ENCODE data around the gene TMEM132C. TPM values are rescaled to one million over a fixed set of nuclear protein-coding genes. Genes with fewer than 3 reads are reported as not detected.

TMEM132C gene
- total RNA-seq, 1 donor = not detected

DNA sequence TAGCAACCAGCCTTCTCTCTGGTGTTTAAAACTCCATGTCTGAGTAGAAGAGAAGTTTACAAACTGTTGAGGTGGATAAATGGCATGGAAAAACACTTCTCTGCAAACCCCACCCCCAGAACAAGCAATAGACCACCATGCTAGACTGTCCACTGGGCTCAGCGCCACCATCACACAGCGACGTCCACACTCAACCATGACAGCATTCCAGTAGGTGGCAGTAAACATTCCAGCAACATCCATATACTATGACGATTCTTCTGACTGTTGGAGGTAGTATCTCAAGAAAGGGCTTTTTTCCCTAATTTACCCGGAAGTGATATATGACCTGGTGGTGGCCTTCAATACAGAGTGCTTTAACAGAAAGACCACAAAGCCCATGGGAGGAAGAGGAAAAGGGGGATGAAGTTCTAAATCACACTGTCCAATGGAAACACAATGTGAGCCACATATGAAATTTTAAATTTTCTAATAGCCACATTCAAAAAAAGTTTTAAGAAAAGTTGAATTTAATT, 404.6 kb downstream of the TMEM132C start:
- no peak overlapping the region for H3K4me3 ChIP-seq (ENCODE audit: low read depth, low read length)
- TF ChIP-seq, protein P1, sequence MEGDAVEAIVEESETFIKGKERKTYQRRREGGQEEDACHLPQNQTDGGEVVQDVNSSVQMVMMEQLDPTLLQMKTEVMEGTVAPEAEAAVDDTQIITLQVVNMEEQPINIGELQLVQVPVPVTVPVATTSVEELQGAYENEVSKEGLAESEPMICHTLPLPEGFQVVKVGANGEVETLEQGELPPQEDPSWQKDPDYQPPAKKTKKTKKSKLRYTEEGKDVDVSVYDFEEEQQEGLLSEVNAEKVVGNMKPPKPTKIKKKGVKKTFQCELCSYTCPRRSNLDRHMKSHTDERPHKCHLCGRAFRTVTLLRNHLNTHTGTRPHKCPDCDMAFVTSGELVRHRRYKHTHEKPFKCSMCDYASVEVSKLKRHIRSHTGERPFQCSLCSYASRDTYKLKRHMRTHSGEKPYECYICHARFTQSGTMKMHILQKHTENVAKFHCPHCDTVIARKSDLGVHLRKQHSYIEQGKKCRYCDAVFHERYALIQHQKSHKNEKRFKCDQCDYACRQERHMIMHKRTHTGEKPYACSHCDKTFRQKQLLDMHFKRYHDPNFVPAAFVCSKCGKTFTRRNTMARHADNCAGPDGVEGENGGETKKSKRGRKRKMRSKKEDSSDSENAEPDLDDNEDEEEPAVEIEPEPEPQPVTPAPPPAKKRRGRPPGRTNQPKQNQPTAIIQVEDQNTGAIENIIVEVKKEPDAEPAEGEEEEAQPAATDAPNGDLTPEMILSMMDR (IDR thresholded peaks at IDR 0.05; ENCODE audit: insufficient read depth, low read length) = no peak
- no peak for DNase-seq (ENCODE audit: low read depth)

DNA sequence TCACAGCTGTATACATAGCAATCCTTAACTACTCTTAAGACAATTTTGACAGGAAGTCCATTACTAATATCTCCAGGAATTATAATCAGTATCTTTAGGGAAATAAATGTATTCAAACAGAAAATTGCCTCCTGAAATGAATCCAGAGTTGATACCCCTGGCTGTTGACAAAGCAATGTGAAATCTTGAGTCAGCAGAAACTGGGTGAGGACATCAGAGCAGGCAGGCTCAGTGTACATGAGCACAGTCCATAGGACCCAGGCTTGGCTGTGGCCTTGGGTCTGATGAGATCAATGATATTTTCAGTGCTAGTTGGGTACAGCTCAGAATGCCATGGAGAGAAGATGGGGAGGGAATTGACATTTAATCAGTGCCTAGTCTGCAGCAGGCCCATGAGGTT, 405.5 kb downstream of the TMEM132C start:
- H3K4me3 ChIP-seq (ENCODE audit: low read depth, low read length) = no peak overlapping the region
- no peak for DNase-seq (ENCODE audit: low read depth)
- TF ChIP-seq, protein P1 (IDR thresholded peaks at IDR 0.05; ENCODE audit: insufficient read depth, low read length) = no peak

- no peak overlapping the region for H3K4me3 ChIP-seq (ENCODE audit: low read depth, low read length)
- TF ChIP-seq, protein P1 (IDR thresholded peaks at IDR 0.05; ENCODE audit: insufficient read depth, low read length) = no peak
- no peak for DNase-seq (ENCODE audit: low read depth)
Measured at GRCh38 chr12:128672893-128673292, 405.9 kb downstream of the TMEM132C start.

- H3K4me3 ChIP-seq (ENCODE audit: low read depth, low read length) = no peak overlapping the region
- TF ChIP-seq, protein P1 (IDR thresholded peaks at IDR 0.05; ENCODE audit: insufficient read depth, low read length) = no peak
- DNase-seq (ENCODE audit: low read depth) = no peak
Measured at GRCh38 chr12:128675576-128675975, 408.6 kb downstream of the TMEM132C start.

GRCh38 chr12:128680555-128680954, 413.6 kb downstream of the TMEM132C start:
- H3K4me3 ChIP-seq (ENCODE audit: low read depth, low read length) = no peak overlapping the region
- TF ChIP-seq, protein P1 (IDR thresholded peaks at IDR 0.05; ENCODE audit: insufficient read depth, low read length) = no peak
- no peak for DNase-seq (ENCODE audit: low read depth)

DNA sequence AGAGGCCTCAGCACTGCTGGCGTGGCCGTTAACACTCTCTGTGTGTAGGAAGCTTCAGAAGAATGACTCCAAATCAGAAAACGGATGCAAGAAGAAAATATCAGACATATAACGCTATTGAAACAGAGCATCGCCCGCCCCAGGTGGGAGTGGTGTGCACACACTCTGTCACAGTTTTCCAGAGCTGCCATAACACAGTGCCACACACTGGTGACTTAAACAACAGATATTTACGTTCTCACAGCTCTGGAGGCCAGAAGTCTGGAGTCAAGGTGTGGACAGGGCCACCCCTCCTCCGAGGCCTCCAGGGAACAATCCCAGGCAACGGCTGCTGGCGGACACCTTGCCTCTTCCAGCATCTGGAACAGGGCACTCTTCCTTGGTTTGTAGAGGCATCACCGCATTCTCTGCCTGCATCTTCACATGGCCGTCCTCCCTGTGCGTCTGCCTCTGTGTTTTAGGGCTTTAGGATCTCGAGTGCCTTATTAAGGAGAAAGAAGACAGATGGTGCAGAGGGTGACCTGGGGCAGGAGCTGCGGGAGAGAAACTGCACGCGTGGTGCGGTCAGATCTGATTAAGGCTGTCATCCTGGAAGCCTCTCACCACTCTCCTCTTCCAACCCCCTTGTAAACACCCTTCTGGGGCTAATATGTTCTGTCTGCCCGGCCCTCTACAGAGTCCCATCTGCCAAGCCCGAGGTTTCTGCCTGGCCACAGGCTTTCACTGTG, 415.7 kb downstream of the TMEM132C start:
- H3K4me3 ChIP-seq (ENCODE audit: low read depth, low read length) = no peak overlapping the region
- no peak for DNase-seq (ENCODE audit: low read depth)
- TF ChIP-seq, protein P1 (IDR thresholded peaks at IDR 0.05; ENCODE audit: insufficient read depth, low read length) = no peak

Measured in fibroblast of the aortic adventitia (primary cell).